GM10266 (cell line): Measurements from ENCODE around the gene SCN5A.

ENCODE experiments used
- DNase-seq: peaks from one replicate; pipeline ENCODE4 v3.0.0; 2012; ENCODE audit errors: extremely low spot score
- CTCF ChIP-seq: IDR thresholded peaks from 2 replicates; pipeline ENCODE4 v1.5.1; 2012; ENCODE audit warnings: mild to moderate bottlenecking, low read depth; ENCODE audit not compliant: control insufficient read depth, insufficient read depth; ENCODE audit errors: missing control alignments

The SCN5A gene

GRCh38 chr3:38643592-38643991 is 5.9 kb downstream of the SCN5A start:
- no peak for TF ChIP-seq CTCF
- no peak for DNase-seq

GRCh38 chr3:38643090-38643489 is 6.4 kb downstream of the SCN5A start:
- DNase-seq = no peak
- no peak for TF ChIP-seq CTCF

- no peak for DNase-seq
- TF ChIP-seq CTCF = no peak
Measured at GRCh38 chr3:38641461-38642110, 7.9 kb downstream of the SCN5A start.

GRCh38 chr3:38640661-38641452 is 8.6 kb downstream of the SCN5A start:
- DNase-seq = no peak

GRCh38 chr3:38638354-38638753 is 11.1 kb downstream of the SCN5A start:
- no peak for TF ChIP-seq CTCF
- DNase-seq = no peak

More at GRCh38 chr3:38640661-38641452, 8.6 kb downstream of the SCN5A start:
- no peak for TF ChIP-seq CTCF

- DNase-seq = no peak
- no peak for TF ChIP-seq CTCF
Measured at GRCh38 chr3:38637906-38638305, 11.6 kb downstream of the SCN5A start.

- TF ChIP-seq CTCF = no peak
- no peak for DNase-seq
Measured at GRCh38 chr3:38636881-38637280, 12.6 kb downstream of the SCN5A start.
